HPDE6-E6E7 (cell line): ENCODE data around the gene ISOC2.
"Not testable (repeated sequence)": the region's sequence is repeated elsewhere in the genome, so short reads cannot be mapped to it uniquely, and the experiment has no call there.

ENCODE experiments used
- DNase-seq: peaks from one replicate; pipeline ENCODE4 v3.0.0; 2011; ENCODE audit warnings: missing footprints; ENCODE audit errors: extremely low spot score

Gene ISOC2, protein sequence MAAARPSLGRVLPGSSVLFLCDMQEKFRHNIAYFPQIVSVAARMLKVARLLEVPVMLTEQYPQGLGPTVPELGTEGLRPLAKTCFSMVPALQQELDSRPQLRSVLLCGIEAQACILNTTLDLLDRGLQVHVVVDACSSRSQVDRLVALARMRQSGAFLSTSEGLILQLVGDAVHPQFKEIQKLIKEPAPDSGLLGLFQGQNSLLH

DNA sequence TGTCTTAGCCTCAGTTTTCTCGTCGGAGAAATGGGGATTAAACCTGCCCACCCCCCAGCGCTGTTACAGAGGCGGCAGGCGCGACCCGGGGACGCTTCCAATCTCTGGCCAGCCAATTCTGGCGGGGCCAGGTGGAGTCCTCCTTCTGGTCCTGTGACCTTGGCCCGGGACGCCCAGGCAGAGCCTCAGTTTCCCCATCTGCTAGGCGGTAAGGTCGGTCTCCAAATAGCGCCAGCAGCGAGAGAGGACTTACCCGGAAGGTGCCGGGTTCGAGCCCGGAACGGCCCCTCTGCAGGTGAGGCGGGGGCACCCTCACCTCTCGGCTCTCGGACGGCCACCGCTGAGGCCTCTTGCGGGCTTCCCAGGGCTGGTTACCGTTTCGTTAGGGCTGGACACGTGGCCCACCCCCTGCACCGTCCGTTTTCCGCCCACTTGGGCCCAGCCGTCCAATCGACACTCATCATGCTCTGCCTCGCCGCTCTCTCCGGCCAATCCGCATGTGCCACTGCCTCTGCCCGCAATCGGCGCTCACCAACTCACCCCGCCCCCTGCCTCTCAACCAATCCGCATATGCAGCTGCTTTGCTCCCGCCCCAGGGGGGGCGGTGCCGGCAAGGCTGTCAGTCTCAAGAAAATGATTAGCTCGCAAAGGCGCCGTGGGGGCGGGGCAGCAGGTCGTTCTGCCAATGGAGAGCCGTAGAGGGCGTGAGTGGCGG is at the start of gene ISOC2:
Gene ISOC2, minus strand, starts transcription at position 384 of the 715 bp plus-strand sequence. CDS start 5,156 bp downstream, outside the sequence.
- DNase-seq: peak; percentile 99

DNA sequence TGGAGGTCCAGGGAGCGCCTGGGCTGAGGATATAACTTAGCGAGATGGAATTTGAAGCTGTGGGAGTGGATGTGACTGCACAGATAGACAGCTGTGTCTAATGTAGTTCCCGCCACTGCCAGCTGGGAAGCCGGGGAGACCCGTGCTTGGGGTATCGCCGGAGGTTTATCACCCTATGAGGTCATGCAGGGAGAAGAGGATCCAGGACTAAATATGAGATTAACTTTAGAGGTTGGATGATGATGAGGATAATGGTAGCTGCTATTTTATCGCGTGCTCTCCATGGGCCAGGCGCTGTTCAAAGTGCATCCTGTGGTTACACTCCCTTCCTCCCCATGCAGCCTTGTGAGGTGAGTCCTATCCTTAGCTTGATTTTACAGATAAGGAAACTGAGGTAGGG is 46.7 kb upstream of the ISOC2 start:
- DNase-seq: no peak

DNA sequence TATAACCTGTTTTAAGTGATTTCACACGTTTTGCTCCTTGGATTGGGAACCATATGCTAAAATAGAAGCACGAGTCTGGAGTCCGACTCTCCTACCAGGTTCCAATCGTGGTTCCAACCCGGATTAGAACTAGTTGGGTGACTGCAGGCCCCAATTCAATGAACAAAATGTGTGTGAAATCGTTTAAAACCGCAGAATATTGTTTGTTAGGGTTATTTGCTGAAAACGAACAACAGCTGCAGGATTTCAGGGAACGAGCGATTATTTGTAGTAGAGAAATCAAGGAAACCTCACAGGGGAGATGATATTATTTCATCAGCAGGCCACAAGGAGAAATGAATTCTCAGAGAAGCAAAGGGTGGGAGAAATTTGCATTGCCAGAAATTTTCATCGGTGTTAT is 43.5 kb upstream of the ISOC2 start:
- no peak for DNase-seq

DNA sequence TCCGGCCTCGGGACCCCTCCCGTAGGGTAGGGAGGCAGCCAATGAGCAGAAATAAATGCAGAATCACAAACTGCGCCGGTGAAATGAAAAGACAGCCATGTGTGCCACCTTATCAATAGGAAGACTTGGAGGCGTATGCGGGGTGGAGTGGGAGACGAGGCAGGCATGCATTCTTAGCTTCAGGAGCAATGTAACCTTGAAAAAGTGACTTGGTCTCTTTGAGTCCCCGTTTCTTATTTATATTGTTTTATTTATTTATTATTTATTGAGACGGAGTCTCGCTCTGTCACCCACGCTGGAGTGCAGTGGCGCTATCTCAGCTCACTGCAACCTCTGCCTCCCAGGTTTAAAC is 42.8 kb upstream of the ISOC2 start:
- no peak for DNase-seq

DNA sequence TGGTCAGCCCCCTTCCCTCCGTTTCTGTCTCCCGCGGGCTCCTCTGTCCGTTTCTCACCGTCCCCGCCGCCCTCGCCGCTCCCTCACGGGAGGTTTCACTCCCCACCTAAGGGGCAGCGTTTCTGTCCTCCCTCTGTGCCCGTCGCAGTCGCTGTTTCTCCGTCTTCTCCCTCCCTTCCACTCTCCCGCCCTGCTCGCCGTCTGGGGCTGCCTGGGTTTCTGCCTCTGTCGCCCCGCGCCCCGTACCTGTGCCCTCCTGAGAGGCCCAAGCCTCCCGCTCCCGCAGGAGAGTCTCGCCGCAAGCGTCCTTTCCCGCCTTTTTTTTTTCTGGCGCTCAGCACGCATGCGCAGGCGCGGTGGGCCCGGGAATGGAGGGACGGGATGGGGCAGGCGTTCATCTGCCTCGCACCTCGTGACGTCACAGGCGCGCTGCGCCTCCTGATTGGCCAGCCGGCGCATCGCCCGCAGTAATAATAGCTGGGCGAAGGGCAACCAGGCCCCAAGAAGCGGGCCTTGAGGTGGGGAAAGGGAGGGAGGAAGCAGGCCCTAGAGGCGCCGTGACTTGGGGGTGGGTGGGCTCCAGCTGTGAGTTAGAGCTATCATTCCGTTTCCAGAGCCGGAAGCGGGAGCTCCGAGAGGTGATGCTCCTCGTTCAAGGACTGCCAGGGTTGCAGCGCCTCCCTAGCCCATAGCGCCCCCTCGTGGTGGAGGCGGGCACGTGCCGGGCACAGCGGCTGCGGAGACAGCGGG is 42.2 kb upstream of the ISOC2 start:
- DNase-seq: peak; percentile 99

DNA sequence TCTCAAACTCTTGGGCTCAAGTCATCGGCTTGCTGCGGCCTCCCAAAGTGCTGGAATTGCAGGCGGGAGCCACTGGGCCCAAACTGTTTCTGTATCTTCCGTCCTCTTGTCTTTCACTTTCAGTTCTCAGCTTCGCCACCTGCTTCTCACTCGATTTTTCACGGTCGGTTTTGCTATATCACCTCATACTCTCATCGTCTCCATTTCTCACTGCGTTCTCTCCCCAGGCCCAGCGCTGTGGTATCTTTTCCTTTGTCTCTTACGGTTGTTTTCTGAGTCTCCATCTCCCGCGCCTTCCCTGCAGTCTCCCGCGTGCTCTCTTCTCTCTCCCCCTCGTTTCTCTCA is 41.7 kb upstream of the ISOC2 start:
- no peak for DNase-seq

DNA sequence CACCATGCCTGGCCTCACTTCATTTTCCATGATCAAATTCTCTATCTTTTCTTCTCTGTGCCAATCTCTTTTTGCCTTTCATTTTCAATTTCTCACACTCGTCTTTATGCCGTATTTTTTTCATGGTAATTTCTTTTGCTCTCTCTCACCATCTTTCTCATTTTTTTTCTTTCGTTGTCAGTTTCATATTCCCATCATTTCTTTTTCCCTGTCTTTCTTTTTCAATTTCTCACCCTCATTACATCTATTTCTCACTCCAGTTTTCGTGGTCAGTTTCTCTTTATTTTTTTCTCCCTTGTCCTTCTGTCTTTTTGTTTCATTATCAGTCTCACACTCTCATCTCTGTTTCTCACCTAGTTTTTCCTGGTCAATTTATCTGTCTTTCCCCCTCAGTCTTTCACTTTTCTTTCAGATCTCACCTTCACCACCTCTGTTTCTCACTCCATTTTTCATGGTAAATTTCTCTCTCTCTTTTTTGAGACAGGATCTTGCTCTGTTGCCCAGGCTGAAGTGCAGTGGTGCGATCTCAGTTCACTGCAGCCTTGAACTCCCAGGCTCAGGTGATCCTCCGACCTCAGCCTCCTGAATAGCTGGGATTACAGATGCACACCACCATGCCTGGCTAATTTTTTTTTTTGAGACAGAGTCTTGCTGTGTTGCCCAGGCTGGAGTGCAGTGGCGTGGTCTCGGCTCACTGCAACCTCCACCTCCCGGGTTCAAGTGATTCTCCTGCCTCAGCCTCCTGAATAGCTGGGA is 40.9 kb upstream of the ISOC2 start:
- DNase-seq: no peak

DNA sequence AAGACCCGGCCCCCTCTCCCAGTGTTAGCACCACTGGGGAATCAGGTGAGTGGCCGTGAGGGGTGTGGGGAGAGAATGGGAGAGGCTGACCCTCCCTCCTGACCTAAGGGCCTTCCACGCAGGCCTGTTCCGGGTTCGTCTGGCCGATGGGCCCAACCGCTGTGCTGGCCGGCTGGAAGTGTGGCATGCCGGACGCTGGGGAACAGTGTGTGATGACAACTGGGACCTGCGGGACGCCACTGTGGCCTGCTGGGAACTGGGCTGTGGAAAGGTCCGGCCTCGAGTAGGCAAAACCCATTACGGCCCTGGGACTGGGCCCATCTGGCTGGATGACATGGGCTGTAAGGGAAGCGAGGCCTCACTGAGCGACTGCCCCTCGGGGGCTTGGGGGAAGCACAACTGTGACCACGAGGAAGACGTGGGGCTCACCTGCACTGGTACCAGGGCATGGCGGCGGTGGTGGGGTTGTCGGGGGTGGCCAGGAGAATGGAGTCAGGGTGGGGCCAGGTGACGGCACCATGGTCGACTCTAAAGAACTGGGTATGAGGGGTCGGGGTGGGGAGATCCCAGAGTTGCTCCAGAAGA is 39.0 kb upstream of the ISOC2 start:
- no peak for DNase-seq

DNA sequence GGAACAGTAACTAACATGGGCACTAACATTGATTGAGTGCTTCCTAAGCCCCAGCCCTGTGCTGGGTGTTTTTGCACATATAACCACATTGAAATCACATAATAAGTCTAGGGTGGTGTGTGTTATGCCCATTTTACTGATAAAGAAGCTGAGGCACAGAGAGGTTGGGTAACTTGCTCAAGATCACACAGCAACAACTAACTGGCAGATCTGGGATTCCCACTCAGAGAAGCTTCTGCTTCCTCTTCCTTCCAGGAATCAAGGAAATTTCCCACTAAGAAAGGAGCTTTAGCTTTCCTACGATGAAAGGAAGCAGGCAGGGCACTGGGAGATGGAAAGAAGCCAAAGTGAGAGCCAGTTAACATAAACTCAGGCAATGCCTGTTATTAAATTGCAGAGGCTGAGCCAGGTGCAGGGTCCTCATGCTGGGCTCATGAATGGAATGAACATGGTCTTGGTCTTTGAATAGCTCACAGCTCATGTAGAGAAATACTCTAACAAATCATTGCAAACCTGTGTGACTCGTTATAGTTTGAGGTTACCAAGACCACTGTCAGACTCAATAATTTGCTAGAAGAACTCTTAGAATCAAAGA is 36.9 kb upstream of the ISOC2 start:
- DNase-seq: no peak

DNA sequence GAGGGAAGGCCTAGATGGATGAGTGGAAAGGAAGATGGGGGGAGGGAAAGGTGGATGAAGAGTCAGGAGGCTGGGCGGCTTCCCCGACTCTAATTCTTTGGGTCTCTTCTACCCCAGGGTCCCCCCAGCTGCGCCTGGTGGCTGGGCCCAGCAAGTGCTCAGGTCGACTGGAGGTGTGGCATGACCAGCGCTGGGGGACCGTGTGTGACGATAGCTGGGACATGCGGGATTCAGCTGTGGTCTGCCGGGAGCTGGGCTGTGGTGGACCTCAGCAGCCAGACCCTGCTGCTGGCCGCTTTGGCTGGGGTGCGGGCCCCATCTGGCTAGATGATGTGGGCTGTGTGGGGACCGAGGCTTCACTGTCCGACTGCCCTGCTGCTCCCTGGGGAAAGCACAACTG is 36.3 kb upstream of the ISOC2 start:
- no peak for DNase-seq

DNA sequence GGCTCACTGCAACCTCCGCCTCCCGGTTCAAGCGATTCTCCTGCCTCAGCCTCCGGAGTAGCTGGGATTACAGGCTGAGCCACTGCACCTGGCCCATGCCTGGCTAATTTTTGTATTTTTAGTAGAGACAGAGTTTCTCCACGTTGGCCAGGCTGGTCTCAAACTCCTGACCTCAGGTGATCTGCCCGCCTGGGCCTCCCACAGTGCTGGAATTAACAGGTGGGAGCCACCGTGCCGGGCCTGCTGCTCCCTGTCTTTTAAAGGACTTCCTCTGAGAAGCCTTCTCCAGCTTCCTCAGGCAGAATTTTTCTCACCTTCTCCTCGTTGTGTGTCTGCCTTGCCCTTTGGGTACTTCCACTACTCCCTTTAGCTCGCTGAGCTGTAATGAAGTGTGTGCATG is 35.4 kb upstream of the ISOC2 start:
- DNase-seq: not testable (repeated sequence)

DNA sequence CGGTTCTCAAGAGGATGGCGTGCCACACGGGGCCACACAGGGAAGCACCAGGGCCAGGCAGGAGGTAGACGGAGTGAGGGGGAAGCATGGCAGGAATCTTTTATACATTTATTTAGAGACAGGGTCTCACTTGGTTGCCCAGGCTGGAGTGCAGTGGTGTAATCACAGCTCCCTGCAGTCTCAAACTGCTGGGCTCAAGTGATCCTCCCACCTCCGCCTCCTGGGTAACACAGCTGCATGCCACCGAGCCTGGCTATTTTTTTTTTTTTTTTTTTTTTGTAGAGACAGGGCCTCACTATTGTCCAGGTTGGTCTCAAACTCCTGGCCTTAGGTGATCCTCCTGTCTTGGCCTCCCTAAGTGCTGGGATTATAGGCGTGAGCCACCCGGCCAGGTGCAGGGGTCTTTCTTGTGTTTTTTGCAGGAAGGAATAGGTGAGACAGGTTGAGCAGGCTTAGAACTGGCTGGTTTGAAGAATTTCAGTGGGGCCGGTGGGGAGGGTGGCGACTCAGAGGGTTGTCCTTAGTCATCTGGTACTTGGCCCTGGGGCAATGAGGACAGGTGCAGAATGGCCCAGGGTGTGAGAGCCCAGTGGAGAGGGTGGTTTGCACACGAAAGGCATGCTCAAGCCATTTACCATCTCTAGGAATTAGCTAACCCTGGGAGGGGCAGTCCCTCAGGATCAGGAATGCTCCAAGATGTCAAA is 34.4 kb upstream of the ISOC2 start:
- DNase-seq: no peak

DNA sequence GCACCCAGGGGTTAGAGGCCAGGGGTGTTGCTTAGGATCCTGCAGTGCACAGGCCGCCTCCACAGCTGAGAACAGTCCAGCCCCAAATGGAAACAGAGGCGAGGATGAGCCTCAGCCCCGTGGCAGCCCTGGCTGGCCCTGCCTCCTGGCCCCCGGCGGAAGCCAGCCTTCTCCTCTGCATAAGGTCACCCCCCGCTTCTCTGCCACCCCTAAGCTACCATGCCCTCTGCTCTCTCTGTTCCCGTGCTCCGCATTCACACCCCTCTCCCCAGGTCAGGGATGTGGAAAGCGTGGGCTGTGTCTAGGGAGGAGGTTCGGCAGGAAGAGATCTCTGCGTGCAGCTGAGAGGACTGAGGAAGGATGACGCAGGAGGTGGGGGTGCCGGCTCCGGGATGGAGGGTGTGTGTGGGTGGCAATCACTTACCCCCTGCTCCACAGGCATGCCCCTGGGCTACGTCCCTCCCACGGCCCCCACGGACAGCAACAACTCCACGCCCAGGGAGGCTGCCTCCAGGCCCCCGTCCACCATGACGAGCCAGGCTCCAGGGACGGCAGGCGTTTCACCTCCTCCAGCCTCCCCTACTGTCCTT is 32.8 kb upstream of the ISOC2 start:
- DNase-seq: no peak

DNA sequence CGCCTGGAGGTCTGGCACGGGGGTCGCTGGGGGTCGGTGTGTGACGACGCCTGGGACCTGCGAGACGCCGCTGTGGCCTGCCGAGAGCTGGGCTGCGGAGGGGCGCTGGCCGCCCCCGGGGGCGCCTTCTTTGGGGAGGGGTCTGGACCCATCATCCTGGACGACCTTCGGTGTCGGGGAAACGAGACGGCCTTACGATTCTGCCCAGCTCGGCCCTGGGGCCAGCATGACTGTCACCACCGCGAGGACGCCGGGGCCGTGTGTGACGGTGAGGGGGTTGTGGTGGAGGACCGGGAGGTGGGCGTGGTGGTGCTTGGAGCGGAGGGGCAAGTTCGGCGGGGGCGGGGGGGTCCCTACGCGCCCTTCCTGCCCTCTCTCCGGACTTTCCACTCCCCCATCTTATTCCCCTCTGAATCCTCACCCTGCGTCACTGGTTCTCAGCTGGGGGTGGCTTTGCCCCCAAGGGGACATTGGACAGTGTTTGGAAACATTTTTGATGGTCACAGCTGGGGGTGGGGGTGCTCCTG is 32.3 kb upstream of the ISOC2 start:
- DNase-seq: no peak

DNA sequence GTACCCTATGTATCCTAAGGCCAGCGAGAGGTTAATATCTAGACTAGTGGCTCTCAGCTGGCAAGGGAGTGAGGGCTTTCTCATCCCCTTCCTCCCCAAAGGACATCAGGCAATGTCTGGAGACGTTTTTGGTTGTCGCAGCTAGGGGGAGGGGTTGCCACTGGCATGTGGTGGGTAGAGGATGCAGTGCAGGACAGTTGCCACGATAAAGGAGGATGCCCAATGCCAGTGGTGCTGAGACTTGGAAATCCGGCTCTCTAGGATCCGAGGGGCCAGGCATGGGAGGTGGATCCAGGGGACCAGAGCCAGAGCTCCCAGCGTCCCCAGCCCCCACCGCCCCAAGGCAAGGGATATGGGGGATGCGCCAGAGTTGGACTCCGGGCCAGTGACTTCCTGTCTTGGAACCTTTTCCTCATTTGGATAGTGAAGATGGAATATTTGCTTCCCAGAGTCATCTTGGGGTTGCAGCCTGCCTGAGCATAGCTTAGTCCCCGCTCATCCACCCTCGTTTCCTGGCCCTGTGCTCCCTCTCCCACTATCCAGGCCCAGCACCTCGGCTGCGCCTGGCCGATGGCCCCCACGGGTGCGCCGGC is 31.7 kb upstream of the ISOC2 start:
- DNase-seq: no peak

DNA sequence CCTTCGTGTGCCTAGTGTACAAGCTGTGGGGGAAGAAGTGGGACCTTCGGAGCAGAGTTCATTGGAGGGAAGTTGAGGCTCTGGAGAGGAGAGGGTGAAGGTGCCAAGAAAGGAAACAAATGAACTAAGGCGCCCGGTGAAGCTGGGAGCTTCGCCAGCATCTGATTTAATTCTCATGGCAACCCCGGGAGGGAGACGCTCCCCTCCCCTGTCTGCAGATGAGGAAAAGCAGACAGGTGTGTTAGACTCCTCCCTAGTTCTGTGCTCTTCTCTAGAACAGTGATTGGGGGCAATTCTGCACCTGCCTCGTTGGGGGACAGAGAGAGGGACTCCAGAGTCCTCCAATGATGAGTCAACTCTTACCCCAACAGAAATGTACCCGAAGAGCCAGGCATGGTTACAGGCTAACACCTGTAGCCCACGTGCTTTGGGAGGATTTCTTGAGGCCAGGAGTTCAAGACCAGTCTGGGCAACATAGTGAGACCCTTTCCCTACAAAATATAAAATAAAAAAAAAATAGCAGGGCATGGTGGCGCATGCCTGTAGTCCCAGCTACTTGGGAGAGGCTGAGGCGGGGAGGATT is 31.0 kb upstream of the ISOC2 start:
- no peak for DNase-seq

DNA sequence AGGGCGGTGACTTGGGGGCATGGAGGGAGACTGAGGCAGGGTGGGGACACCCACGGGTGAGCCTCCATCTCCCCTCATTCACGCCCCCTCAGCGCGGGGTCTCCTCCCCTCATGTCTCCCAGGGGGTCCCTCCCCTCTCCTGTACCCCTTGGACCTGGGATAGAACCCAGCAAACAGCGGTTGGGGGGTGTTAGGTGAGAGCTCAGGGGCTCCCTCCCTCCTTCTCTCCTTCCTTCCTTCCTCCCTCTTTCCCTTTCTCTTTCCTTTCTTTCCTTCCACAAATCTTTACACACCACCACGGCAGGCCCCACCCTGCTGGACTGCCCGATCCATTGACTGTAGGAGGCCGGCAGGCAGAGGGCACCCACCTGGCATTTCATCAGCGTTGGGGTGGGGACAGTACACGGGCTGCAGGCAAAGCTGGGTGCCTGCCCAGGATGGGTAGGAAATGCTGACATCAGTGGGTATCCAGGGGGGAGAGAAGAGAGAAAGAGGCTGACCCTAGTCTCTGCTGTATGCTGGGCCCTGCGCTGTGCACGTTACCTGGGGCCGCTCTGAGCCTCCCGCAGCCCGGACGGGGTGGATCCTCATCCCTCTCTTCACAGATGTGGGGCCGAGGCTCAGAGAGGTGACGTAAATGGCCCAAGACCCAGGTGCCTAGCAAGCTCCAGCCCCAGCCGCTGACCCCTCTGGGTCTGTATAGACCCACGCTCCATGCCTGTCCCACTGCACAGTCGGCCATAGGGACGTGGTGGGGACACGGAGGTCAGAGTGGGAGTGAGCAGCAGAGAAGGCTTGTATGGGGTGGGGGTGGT is 30.3 kb upstream of the ISOC2 start:
- DNase-seq: no peak
